ENCODE data around the gene EPHB3.

DNA sequence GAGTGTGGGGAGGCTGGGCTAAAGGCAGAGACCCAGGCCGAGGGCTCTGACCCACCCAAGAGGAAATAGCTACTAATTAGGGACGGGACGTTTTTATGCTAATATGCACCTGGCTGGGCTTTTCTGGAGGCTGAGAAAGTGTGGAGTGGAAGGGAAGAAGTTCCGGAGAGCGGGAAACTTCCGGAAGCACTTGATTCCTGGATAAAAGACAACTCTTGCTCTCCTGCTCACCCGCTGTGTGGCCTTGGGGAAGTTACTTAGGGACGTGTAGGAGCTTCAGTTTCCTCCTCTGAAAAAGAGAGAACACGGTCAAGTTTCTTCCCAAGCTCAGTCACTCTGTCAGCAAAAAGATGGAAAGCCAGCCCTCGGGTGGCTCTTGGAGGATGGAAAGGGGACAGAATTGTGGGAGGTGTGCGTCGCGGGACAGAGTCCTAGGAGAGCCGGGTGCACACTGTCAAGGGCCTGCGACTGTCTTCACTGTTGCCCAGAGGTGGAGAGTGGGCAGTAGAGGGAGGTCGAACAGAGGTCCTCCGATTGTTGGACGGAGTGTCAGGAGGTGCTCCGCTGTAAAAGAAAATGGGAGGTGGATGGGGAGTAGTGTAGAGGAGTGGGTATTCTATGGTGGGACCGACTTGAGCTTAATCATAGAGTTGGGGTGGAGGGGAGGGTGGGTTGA lies 43.2 kb downstream of the EPHB3 start:
- no peak for TF ChIP-seq POLR2AphosphoS5 (IDR thresholded peaks at IDR 0.05; ENCODE audit: insufficient read depth in 1 of 2, low read depth in 1 of 2)
- TF ChIP-seq, protein P1, sequence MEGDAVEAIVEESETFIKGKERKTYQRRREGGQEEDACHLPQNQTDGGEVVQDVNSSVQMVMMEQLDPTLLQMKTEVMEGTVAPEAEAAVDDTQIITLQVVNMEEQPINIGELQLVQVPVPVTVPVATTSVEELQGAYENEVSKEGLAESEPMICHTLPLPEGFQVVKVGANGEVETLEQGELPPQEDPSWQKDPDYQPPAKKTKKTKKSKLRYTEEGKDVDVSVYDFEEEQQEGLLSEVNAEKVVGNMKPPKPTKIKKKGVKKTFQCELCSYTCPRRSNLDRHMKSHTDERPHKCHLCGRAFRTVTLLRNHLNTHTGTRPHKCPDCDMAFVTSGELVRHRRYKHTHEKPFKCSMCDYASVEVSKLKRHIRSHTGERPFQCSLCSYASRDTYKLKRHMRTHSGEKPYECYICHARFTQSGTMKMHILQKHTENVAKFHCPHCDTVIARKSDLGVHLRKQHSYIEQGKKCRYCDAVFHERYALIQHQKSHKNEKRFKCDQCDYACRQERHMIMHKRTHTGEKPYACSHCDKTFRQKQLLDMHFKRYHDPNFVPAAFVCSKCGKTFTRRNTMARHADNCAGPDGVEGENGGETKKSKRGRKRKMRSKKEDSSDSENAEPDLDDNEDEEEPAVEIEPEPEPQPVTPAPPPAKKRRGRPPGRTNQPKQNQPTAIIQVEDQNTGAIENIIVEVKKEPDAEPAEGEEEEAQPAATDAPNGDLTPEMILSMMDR (IDR thresholded peaks at IDR 0.05) = no peak
- no peak for TF ChIP-seq POLR2A (IDR thresholded peaks at IDR 0.05)
